Fibroblast of skin of scalp (primary cell): ENCODE results near the gene MAPK12.
"Not testable (repeated sequence)": the region's sequence is repeated elsewhere in the genome, so short reads cannot be mapped to it uniquely, and the experiment has no call there.

ENCODE experiments used
- DNase-seq: peaks from one replicate; pipeline ENCODE4 v3.0.0-alpha.2; 2013

The MAPK12 gene

DNA sequence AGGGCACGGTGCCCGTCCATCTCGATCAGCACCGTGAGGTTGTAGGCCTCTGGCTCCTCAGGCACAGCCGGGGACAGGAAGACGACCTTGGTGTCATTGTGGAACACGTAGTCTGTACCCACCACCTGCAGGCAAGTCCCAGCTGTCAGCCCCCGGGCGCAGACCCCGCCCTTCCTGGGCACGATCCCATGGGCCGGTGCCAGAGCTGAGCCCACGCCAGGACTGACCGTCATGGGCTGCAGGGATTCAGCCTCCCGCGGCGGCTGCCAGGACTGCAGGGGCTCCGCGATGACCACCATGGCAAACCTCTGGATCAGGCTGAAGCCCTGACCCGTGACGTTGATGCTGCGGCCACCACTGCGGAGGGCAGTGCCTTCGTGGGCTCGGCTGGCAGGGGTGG, 20.5 kb upstream of the MAPK12 start:
- no peak for DNase-seq

GRCh38 chr22:50281384-50281760, 19.9 kb upstream of the MAPK12 start:
- DNase-seq = no peak

DNA sequence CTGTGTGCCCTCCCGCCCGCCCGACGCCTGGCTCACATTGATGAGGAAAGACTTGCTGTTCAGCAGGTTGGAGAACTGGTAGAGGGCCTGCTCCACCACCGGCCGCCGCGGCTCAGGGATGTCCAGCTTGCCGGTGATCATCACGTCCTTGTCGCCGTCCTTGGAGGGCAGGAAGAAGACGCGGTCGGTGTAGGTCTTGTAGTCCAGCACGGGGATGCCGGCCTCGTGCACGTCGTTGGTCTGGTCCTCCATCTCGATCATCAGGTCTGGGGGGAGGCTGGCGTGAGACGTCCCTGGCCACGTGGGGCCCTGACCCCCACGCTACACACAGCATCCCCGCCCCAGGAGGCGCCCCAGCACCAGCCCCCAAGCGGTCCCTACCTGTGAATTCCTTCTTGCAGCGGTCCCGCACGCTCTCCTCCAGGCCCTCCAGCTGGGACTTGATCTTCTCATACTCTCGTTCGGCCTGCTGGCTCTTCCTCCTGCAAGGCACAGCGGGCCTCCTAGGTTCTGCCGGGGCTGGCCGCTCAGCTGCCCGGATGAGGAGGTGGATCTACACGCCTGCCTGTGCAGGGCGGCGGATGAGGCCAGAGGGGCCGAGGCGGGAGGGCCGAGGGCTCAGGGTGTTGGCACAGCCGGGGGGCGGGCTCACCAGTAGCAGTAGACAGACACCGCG, 19.4 kb upstream of the MAPK12 start:
- no peak for DNase-seq

- no peak for DNase-seq
Measured at GRCh38 chr22:50280022-50280707, 18.7 kb upstream of the MAPK12 start.

DNA sequence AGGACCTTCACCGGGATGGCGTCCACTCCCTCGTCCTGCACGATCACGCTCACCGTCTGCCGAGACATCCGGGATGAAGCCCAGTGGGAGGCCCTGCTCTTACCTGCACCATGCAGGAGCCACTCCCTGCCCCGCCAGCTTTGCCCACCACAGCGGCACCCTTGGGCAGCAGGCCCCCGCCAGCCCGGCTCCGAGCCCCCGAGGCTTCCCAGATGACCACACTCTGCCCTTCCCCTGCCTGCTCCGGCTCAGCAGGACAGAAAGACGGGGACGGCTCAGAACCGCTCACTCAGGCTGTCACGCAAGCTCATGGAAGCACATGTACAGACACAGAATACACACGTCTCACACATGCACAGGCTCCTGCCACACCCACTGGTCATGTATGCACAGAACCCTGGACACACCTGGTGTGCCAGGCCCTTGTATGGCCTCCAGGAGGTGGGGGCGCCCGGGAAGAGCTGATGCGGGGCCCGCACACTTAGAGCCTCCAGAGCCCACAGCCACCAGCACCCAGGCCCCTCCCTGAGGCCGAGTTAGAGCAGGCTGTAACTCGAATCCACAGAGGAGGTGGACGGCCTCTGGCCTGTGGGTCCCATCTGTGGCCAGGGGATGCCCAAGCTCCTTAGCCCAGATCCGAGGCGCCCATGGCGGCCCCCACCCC, 17.6 kb upstream of the MAPK12 start:
- no peak for DNase-seq

DNA sequence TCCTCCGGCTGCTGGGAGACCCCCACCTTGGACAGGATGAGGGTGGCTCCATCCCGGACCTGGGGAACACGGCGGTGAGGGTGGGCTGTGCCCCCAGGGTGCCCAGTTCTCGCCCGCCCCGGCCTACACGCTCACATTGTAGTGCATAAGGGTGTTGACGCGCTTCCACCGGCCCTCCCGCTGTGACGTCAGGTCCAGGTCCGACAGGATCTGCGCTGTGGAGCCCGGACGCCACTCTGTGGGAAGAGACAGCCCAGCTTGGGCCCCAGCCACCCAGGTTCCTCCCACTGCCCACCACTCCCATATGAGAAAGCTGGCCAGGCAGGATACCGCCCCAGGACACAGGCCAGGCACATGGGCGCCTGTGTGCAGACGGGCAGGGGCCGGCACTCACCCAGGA, 17.0 kb upstream of the MAPK12 start:
- DNase-seq = no peak

DNA sequence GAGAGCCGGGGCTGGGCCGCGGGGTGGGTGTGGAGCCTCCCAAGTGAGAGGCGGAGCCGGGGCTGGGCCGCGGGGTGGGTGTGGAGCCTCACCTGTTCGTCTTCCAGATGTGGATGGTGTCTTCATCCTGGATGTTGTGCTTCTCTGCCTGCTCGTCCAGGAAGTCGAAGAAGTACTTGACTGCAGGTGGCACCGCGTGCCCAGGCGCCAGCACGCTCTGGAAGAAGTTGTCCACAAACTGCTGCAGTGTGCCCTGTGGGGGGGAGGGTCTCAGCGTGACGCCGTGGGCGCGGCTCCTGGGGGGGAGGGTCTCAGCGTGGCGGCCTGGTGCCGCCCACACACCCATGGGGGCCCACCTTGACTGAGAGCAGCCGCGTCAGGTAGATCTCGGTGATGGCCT, 16.3 kb upstream of the MAPK12 start:
- DNase-seq = no peak

GRCh38 chr22:50276143-50276542, 14.7 kb upstream of the MAPK12 start:
- peak; percentile 63 for DNase-seq

- no peak for DNase-seq
Measured at GRCh38 chr22:50275181-50276055, 13.9 kb upstream of the MAPK12 start.

DNA sequence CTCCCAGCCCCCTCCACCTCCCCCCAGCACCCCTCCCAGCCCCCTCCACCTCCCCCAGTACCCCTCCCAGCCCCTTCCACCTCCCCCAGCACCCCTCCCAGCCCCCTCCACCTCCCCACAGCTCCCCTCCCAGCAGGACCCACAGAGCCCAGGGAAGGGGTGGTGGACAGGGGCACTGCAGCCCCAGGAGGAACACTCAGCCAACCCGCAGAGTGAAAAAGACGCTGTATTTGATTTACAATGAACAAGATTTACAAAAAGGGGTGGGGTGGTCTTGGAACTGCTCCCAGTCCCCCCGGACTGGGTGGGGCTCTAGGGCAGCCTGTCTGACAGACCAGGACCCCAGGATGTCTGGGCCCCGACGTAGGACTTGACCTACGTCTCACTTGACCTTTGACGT, 13.3 kb upstream of the MAPK12 start:
- DNase-seq = no peak

- DNase-seq = peak; percentile 65
Measured at GRCh38 chr22:50274311-50274710, 12.8 kb upstream of the MAPK12 start.

- DNase-seq = not testable (repeated sequence)
Measured at GRCh38 chr22:50273781-50274180, 12.3 kb upstream of the MAPK12 start.

DNA sequence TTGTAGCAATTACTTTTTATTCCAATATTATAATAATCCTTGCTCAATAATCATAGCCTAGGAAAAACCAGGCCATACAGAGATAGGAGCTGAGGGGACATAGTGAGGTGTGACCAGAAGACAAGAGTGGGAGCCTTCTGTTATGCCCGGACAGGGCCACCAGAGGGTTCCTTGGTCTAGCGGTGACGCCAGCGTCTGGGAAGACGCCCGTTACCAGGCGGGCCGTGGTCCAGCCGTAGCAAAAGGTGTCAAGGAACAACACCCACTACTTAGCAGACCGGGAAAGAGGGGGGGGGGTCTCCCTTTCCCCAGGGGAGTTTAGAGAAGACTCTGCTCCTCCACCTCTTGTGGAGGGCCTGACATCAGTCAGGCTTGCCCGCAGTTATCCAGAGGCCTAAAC, 11.9 kb upstream of the MAPK12 start:
- DNase-seq = not testable (repeated sequence)

- no peak for DNase-seq
Measured at GRCh38 chr22:50272044-50272802, 10.7 kb upstream of the MAPK12 start.

GRCh38 chr22:50271519-50271970, 10.1 kb upstream of the MAPK12 start:
- peak; percentile 65 for DNase-seq

- peak; percentile 57 for DNase-seq
Measured at GRCh38 chr22:50270666-50271394, 9.3 kb upstream of the MAPK12 start.

- peak; percentile 59 for DNase-seq
Measured at GRCh38 chr22:50269970-50270665, 8.6 kb upstream of the MAPK12 start, which contains the start of gene MAPK11. TSS of gene MAPK11 (minus strand) at chr22:50270380. CDS start at chr22:50270292, 88 bp downstream.

DNA sequence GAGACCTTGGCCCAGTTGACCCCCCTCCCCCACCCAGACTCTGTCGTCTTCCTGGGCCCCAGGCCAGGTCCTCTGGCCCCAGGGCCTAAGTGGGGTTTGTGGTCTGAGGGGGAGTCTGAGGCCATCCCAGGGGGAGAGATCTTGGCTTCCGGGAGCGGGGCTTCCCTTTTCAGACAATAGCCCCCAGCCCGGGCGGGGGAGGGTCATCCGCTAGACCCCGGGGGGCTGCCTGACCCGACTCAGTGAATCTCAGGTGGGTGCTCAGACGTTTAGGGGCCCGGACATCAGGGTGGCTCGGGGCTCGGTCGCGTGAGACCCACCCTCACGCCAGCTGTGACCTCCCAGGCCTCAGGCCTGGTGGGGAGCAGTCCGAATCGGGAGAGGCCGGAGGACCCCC, 8.1 kb upstream of the MAPK12 start:
- no peak for DNase-seq

GRCh38 chr22:50268655-50269113, 7.2 kb upstream of the MAPK12 start:
- no peak for DNase-seq
